Esophagus (tissue), 2 donors: Measurements from ENCODE around the gene KRTAP5-10. TPM values are rescaled to one million over a fixed set of nuclear protein-coding genes. Genes with fewer than 3 reads are reported as not detected.
"Not testable (repeated sequence)": the region's sequence is repeated elsewhere in the genome, so short reads cannot be mapped to it uniquely, and the experiment has no call there.

ENCODE experiments used
- H3K27ac ChIP-seq, 2 donors: one replicate each; pipeline ENCODE4 v1.5.1; 2013; ENCODE audit warnings: low read depth in 2 of 2, mild to moderate bottlenecking in 2 of 2, inconsistent platforms in 1 of 2, low read length in 1 of 2, moderate library complexity in 1 of 2
- H3K27me3 ChIP-seq, 2 donors: one replicate each; pipeline ENCODE4 v1.6.1; 2013; ENCODE audit warnings: low read length in 2 of 2, control low read depth in 1 of 2, mild to moderate bottlenecking in 1 of 2; ENCODE audit not compliant: insufficient read depth in 2 of 2, control insufficient read depth in 1 of 2
- H3K36me3 ChIP-seq, 2 donors: one replicate each; pipeline ENCODE4 v1.6.1; 2013; ENCODE audit warnings: low read length in 1 of 2; ENCODE audit not compliant: control insufficient read depth in 2 of 2, insufficient read depth in 2 of 2
- H3K4me1 ChIP-seq, 2 donors: one replicate each; pipeline ENCODE4 v1.6.1; 2013; ENCODE audit warnings: low read length in 1 of 2; ENCODE audit not compliant: control insufficient read depth in 2 of 2, insufficient read depth in 2 of 2
- H3K4me3 ChIP-seq, 2 donors: one replicate each; pipeline ENCODE4 v1.5.1; 2013; ENCODE audit warnings: low read length in 2 of 2, mild to moderate bottlenecking in 2 of 2, low read depth in 1 of 2, moderate library complexity in 1 of 2
- H3K9me3 ChIP-seq, 2 donors: one replicate each; pipeline ENCODE4 v1.6.1; 2013; ENCODE audit warnings: mild to moderate bottlenecking in 2 of 2, low read depth in 1 of 2, low read length in 1 of 2, moderate library complexity in 1 of 2; ENCODE audit not compliant: control insufficient read depth in 2 of 2, insufficient read depth in 1 of 2
- WGBS, 2 donors: extraction: QIAGEN DNeasy Blood & Tissue Kit; methylation state at CpG; one replicate each; pipeline ENCODE4 v1.1.7; 2013; 5-methylcytosine and 5-hydroxymethylcytosine counted together
- polyA plus RNA-seq, 2 donors: library from polyadenylated mRNA; stranded (reverse); fragments of 200-250 nt; gene quantifications; one replicate each; pipeline ENCODE4 v1.2.3, GENCODE V29; 2013
- donor health status: healthy with polysubstance abuse.
- donor health status: Bipolar disorder and iron deficiency.

The KRTAP5-10 gene
- polyA plus RNA-seq, 2 donors, result 0.05 to 0.12 TPM

DNA sequence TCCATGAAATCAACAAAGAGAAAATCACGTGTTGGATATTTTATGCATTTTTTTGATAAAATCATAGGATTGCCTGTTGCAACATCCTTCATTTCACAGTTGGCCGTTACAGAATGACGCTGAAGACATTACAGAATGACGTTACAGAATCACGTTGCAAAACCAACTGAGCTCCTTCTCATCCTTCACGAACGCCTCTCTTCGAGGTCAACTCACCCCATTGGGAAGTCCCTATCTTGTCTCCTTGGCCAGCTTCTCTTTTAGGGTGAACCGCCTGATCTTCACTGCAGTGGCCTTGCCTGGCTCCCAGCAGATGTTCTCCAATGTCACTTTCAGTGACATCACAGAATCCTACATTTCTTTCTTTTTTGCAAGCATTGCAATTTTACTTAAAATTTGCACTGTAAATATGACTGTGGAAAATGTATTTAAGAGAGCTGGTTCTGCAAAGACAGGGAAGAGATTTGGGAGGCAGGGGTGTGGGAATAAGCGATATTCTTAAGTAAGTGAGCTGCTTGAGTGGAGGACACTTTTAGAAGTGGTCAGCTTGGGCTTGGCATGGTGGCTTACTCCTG lies 33.2 kb upstream of the KRTAP5-10 start:
- WGBS, 2 donors, result 83 to 84% methylated on average over 10 of the region's 10 CpGs
- no peaks in the 10 kb centered on the region for H3K36me3 ChIP-seq
- H3K4me1 ChIP-seq, result no peaks in the 10 kb centered on the region
- H3K9me3 ChIP-seq, result no peaks in the 10 kb centered on the region
- H3K27me3 ChIP-seq, result no peaks in the 10 kb centered on the region
- no peak overlapping the region for H3K27ac ChIP-seq
- no peak overlapping the region for H3K4me3 ChIP-seq

DNA sequence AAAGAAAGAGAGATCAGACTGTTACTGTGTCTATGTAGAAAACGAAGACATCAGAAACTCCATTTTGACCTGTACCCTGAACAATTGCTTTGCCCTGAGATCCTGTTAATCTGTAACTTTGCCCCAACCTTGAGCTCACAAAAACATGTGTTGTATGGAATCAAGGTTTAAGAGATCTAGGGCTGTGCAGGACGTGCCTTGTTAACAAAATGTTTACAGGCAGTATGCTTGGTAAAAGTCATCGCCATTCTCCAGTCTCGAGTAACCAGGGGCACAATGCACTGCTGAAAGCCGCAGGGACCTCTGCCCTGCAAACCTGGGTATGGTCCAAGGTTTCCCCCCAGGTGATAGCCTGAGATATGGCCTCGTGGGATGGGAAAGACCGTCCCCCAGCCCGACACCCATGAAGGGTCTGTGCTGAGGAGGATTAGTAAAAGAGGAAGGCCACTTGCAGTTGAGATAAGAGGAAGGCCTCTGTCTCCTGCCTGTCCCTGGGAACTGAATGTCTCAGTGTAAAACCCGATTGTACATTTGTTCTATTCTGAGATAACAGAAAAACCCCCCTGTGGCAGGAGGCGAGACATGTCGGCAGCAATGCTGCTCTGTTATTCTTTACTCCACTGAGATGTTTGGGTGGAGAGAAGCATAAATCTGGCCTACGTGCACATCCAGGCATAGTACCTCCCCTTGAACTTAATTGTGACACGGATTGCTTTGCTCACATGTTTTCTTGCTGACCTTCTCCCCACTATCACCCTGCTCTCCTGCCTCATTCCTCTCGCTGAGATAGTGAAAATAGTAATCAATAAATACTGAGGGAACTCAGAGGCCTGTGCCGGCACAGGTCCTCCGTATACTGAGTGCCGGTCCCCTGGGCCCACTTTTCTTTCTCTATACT lies 30.4 kb upstream of the KRTAP5-10 start:
- not testable (repeated sequence) for H3K27ac ChIP-seq

DNA sequence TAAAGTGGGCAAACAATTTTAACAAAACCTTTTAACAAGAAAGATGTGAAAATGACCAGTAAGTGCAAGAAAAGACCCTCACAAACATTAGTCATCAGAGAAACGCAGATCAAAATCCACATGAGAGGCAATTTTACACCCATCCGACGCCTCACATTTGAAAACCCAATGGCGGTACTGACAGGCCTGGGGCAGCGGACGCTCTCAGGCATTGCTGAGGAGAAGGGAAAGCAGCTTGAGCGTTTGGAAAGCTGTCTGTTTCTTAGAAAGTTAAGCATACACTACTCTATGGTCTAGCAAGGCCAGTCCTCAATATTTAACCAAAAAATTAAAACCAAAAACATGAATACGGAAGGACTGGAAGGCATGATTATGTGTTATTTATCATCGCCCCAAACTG lies 29.5 kb upstream of the KRTAP5-10 start:
- H3K9me3 ChIP-seq, result no peaks in the 10 kb centered on the region
- no peak overlapping the region for H3K4me3 ChIP-seq
- H3K4me1 ChIP-seq, result no peaks in the 10 kb centered on the region
- no peak overlapping the region for H3K27ac ChIP-seq
- no peaks in the 10 kb centered on the region for H3K27me3 ChIP-seq
- WGBS, 2 donors, result 94 to 95% methylated on average over 9 of the region's 9 CpGs
- no peaks in the 10 kb centered on the region for H3K36me3 ChIP-seq

More for the DNA sequence above, 30.4 kb upstream of the KRTAP5-10 start:
- H3K4me1 ChIP-seq, H3K36me3 ChIP-seq, H3K27me3 ChIP-seq, H3K4me3 ChIP-seq, H3K9me3 ChIP-seq: not testable (repeated sequence)
- WGBS, 2 donors, result 66 to 79% methylated on average over 17 of the region's 17 CpGs

DNA sequence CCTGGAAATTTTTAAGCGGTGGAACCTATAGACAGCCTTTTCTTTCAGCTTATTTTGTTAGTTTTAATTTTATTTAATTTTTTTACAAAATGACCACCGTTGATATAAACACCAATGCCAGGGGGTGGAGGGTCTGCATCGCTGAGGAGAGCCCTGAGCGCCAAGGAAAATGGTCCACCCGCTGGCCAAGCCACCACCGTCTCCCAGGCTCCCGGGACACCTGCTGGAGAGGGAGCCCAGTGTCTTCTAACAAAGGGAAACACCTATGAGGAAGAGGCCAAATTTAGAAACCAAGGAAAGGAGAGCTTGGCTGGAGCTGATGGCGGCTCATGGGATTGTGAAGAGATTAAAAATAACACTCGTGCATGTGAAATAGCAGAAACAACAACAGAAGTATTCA lies 27.8 kb upstream of the KRTAP5-10 start:
- 84% methylated on average over 9 of the region's 9 CpGs for WGBS, 2 donors
- Histone ChIP-seq H3K9me3 (no peaks in the 10 kb centered on the region), H3K27ac (no peak overlapping the region), H3K36me3 (no peaks in the 10 kb centered on the region), H3K4me1 (no peaks in the 10 kb centered on the region), H3K4me3 (no peak overlapping the region), H3K27me3 (no peaks in the 10 kb centered on the region)

DNA sequence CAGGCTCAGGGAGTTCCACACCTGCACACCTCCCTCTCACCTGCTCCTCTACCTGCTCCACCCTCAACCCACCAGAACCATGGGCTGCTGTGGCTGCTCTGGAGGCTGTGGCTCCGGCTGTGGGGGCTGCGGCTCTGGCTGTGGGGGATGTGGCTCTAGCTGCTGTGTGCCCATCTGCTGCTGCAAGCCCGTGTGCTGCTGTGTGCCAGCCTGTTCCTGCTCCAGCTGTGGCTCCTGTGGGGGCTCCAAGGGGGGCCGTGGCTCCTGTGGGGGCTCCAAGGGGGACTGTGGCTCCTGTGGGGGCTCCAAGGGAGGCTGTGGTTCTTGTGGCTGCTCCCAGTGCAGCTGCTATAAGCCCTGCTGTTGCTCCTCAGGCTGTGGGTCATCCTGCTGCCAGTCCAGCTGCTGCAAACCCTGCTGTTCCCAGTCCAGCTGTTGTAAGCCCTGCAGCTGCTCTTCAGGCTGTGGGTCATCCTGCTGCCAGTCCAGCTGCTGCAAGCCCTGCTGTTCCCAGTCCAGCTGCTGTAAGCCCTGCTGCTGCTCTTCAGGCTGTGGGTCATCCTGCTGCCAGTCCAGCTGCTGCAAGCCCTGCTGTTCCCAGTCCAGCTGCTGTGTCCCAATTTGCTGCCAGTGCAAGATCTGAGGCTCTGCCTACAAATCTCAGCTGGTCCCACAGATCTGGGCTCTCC lies 27.2 kb upstream of the KRTAP5-10 start, which contains the start of gene KRTAP5-8:
TSS of gene KRTAP5-8 (plus strand) at position 49 of the 689 bp plus-strand sequence. CDS start at position 80, 31 bp downstream.
- H3K36me3 ChIP-seq, H3K9me3 ChIP-seq, H3K27me3 ChIP-seq, H3K4me3 ChIP-seq, H3K4me1 ChIP-seq, H3K27ac ChIP-seq: not testable (repeated sequence)
- 61 to 67% methylated on average over 4 of the region's 4 CpGs for WGBS, 2 donors

DNA sequence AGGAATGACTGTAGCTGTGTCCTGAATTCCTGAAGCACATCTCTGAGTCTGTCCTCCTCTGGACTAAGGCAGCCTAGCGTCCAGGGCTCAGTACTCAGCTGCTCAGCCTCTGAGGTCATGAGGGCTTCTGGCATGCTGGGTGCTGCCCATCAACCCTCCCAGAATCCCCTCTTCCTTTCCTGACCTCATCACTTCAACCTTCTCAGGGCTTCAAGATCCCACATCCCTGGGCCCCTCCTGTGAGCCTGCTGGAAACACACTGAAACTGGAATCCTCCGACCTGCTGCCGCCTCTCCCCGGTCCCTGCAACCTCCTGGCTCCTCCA lies 26.7 kb upstream of the KRTAP5-10 start:
- Histone ChIP-seq H3K4me1 (no peaks in the 10 kb centered on the region), H3K36me3 (no peaks in the 10 kb centered on the region), H3K27ac (no peak overlapping the region), H3K4me3 (no peak overlapping the region), H3K9me3 (no peaks in the 10 kb centered on the region), H3K27me3 (no peaks in the 10 kb centered on the region)
- 90 to 92% methylated on average over 4 of the region's 4 CpGs for WGBS, 2 donors

DNA sequence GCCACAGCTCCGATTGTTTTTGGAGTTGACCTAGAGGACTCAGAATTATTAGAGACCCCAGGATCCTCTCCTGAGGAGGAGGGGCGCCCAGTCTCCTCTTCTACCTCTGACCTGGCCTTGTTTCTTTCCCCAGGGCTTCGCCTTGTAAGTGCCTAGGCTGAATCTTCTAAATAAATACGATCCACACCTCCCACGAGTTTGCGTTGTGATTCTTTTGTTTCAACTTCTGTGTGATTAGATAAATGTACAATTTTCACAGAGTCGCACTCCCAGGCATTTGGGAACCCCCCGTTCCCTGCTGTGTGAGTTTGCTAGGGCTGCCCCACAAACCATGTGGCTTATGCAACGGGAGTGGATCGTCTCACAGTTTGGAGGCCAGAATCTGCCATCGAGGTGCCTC lies 26.3 kb upstream of the KRTAP5-10 start:
- Histone ChIP-seq H3K36me3 (no peaks in the 10 kb centered on the region), H3K4me1 (no peaks in the 10 kb centered on the region), H3K27ac (no peak overlapping the region), H3K9me3 (no peaks in the 10 kb centered on the region), H3K27me3 (no peaks in the 10 kb centered on the region), H3K4me3 (no peak overlapping the region)
- WGBS, 2 donors, result 86 to 89% methylated on average over 11 of the region's 11 CpGs

DNA sequence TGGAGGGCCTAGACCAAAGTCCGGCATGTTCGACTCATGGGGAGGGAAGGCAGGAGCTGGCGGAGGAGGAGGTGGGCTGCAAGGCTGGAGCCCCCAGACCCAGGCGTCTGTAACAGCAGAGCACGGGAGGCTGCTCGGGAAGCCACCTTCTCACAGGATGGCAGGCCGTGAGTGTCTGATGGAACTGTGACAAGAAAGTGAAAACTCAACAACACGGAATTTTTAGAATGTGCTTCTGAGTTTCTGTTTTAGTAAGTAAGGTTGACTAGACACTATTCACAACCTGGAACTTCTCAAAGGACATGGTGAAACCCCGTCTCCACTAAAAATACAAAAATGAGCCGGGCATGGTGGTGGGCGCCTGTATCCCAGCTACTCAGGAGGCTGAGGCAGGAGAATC lies 25.4 kb upstream of the KRTAP5-10 start:
- not testable (repeated sequence) for H3K27ac ChIP-seq, H3K27me3 ChIP-seq, H3K4me1 ChIP-seq, H3K36me3 ChIP-seq, H3K9me3 ChIP-seq, H3K4me3 ChIP-seq
- 90 to 91% methylated on average over 11 of the region's 11 CpGs for WGBS, 2 donors

DNA sequence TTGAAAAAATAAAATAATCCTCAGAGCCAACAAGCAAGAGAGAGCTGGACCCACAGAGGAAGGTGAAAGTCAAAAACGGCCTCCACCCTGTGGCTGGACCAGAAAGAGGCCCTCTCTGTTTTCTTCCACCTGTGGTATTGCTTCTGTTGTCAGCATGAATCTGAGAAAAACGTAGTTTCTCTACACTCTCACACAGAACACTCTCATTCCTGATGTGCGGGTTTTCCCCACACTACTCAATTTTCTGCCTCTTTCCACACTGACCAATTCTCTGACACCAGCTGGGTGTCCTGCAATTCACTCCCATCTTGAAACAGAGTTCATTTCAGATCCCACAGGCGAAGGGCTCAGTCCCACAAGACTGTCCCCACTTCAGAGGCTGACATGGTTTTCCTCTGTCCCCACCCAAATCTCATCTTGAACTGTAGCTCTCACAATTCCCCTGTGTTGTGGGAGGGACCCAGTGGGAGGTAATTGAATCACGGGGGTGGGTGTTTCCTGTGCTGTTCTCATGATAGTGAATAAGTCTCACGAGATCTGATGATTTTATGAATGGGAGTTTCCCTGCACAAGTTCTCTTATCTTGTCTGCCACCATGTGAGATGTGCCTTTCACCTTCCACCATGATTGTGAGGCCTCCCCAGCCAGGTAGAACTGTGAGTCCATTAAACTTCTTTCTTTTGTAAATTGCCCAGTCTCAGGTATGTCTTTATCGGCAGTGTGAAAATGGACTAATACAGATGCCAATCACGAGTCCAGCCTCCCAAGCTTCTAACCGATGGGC lies 24.6 kb upstream of the KRTAP5-10 start:
- not testable (repeated sequence) for H3K4me1 ChIP-seq, H3K9me3 ChIP-seq, H3K4me3 ChIP-seq, H3K36me3 ChIP-seq, H3K27me3 ChIP-seq, H3K27ac ChIP-seq
- WGBS, 2 donors, result 85 to 87% methylated on average over 9 of the region's 9 CpGs
